ENCODE results near the gene ZNF626. TPM values are rescaled to one million over a fixed set of nuclear protein-coding genes. Genes with fewer than 3 reads are reported as not detected.
"Not testable (repeated sequence)": the region's sequence is repeated elsewhere in the genome, so short reads cannot be mapped to it uniquely, and the experiment has no call there.

ZNF626 gene
- total RNA-seq, result 10 to 100 TPM; 15.0 to 16.4 TPM
- polyA plus RNA-seq, result 1 to 10 TPM; 4.5 to 9.6 TPM
- long read RNA-seq, donor 1, partial matches to known transcripts, result 0 of 5 reads
- long read RNA-seq, donor 1, other reads (novel, unspliced or antisense), result 3 of 5 reads
- long read RNA-seq, donor 2, partial matches to known transcripts, result 0 of 8 reads
- long read RNA-seq, donor 2, other reads (novel, unspliced or antisense), result 7 of 8 reads

- peak within 1 kb of the TSS; percentile 14 to 97 for H3K4me3 ChIP-seq (ENCODE audit: low read length in 2 of 2)
- peak; percentile 97 for ATAC-seq (ENCODE audit: low FRiP score)
- no peaks in the 10 kb centered on the region for H3K27me3 ChIP-seq (ENCODE audit: control insufficient read depth in 1 of 2, insufficient read depth in 2 of 2, low read length in 1 of 2)
- intact Hi-C loops (cut with DNase I), result loop anchor here (5.0 to 10.0 kb wide), 4 partner anchors 96 to 236 kb away; partner anchors contain the start of genes ZNF66 (in 2 of the 2) and ZNF737 (in 2 of the 2)
- H3K4me1 ChIP-seq (ENCODE audit: control insufficient read depth in 1 of 2, insufficient read depth in 2 of 2, low read length in 2 of 2), result no peaks in the 10 kb centered on the region
- peaks cover 8% of the 10 kb centered on the region for H3K9me3 ChIP-seq (ENCODE audit: control insufficient read depth, low read length)
- DNase-seq, result peak; percentile 96 to 97
- WGBS, 2 donors, result 0 to 1% methylated on average over 24 to 25 of the region's 25 CpGs
- peaks cover 3 to 6% of the 10 kb centered on the region in 2 donors for H3K36me3 ChIP-seq (ENCODE audit: control insufficient read depth in 1 of 2, insufficient read depth in 2 of 2, low read length in 1 of 2)
- H3K27ac ChIP-seq (ENCODE audit: low read depth in 1 of 2, low read length in 2 of 2), result peak within 1 kb of the TSS; percentile 55 to 67
Observed at GRCh38 chr19:20661150-20661819, at the start of gene ZNF626. ZNF626 (minus strand) TSS chr19:20661571; CDS start chr19:20661446, 125 bp downstream.

- peaks cover 0 to 2% of the 10 kb centered on the region in 2 donors for H3K27me3 ChIP-seq (ENCODE audit: control insufficient read depth in 1 of 2, insufficient read depth in 2 of 2, low read length in 1 of 2)
- ATAC-seq (ENCODE audit: low FRiP score) (no peak), DNase-seq (no peak)
- H3K36me3 ChIP-seq (ENCODE audit: control insufficient read depth in 1 of 2, insufficient read depth in 2 of 2, low read length in 1 of 2), result no peaks in the 10 kb centered on the region
- no peak overlapping the region for H3K4me3 ChIP-seq (ENCODE audit: low read length in 2 of 2)
- intact Hi-C loops (cut with DNase I), result loop anchor here (10.0 kb wide), 3 partner anchors 104 to 244 kb away; partner anchors contain the start of genes ZNF737 (in 2 of the 2) and ZNF66 (in 1 of the 2)
- WGBS, 2 donors, result 86 to 88% methylated on average over 9 of the region's 9 CpGs
- no peak overlapping the region for H3K27ac ChIP-seq (ENCODE audit: low read depth in 1 of 2, low read length in 2 of 2)
- no peaks in the 10 kb centered on the region for H3K9me3 ChIP-seq (ENCODE audit: control insufficient read depth, low read length)
- no peaks in the 10 kb centered on the region for H3K4me1 ChIP-seq (ENCODE audit: control insufficient read depth in 1 of 2, insufficient read depth in 2 of 2, low read length in 2 of 2)
Observed at GRCh38 chr19:20669263-20669662, 7.9 kb upstream of the ZNF626 start.

DNA sequence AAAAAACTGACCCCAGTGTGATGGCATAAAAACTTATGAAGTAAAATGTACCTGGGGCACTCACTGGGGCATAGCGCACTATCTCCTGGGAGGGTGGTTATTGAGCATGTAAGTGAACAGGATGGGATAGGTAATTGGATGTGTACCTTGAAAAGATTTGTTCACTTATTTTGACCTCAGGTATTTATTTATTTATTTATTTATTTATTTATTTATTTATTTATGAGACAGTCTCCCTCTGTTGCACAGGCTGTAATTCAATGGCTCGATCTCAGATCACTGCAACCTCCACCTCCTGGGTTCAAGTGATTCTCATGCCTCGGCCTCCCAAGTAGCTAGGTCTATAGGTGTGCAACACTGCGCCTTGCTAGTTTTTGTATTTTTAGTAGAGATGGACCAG is 5.9 kb upstream of the ZNF626 start:
- Histone ChIP-seq H3K4me3 (ENCODE audit: low read length in 2 of 2) (no peak overlapping the region), H3K27ac (ENCODE audit: low read depth in 1 of 2, low read length in 2 of 2) (no peak overlapping the region), H3K36me3 (ENCODE audit: control insufficient read depth in 1 of 2, insufficient read depth in 2 of 2, low read length in 1 of 2) (no peaks in the 10 kb centered on the region), H3K9me3 (ENCODE audit: control insufficient read depth, low read length) (no peaks in the 10 kb centered on the region), H3K4me1 (ENCODE audit: control insufficient read depth in 1 of 2, insufficient read depth in 2 of 2, low read length in 2 of 2) (no peaks in the 10 kb centered on the region), H3K27me3 (ENCODE audit: control insufficient read depth in 1 of 2, insufficient read depth in 2 of 2, low read length in 1 of 2) (peaks cover 0 to 2% of the 10 kb centered on the region in 2 donors)
- ATAC-seq (ENCODE audit: low FRiP score) (no peak), DNase-seq (no peak)
- WGBS, 2 donors, result 98 to 100% methylated on average over 4 of the region's 4 CpGs
- intact Hi-C loops (cut with DNase I), result loop anchor here (10.0 kb wide), 3 partner anchors 102 to 242 kb away; partner anchors contain the start of genes ZNF737 (in 2 of the 2) and ZNF66 (in 1 of the 2)

DNA sequence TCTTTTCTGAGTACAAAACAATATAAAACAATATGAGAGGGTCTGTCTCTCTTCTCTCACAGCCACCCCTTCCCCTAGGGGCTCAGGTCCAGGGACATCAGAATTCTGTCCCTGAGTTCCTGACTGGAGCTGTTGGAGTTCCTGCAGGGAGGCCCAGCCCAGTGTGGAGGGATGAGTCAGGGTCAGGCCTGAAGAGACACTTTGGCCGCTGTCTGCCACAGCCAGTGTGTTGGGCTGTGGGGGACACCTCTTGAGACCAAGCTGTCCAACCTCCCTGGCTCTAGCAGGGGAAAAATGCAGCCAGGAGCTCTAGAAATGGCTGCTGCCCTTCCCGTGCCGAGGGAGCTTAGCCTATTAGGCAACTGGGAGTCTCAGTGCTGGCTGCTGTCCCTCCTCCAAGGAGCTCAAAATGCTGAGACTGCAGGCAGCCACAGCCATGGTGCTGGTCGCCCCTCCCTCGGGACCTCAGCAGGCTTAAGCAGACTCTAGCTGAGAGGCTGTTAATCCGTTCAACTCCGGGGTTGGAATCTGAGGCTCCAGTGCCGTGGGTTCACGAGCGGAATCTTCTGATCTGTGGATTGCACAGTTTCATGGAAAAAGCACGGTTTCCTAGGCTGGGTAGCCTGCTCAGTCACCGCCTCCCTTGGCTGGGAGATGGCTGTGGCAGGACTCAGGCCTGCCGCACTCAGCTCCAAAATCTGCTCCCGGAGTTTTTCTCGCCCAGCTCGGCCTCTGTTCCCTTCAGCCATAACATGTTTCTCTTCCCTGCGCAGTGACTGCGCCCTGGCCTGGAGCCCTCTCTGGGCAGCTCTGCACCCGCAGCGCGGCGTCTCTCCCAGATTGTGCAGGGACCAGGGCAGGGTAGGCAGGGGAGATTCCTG is 3.8 kb upstream of the ZNF626 start:
- Histone ChIP-seq H3K4me1 (ENCODE audit: control insufficient read depth in 1 of 2, insufficient read depth in 2 of 2, low read length in 2 of 2) (no peaks in the 10 kb centered on the region), H3K27me3 (ENCODE audit: control insufficient read depth in 1 of 2, insufficient read depth in 2 of 2, low read length in 1 of 2) (no peaks in the 10 kb centered on the region), H3K36me3 (ENCODE audit: control insufficient read depth in 1 of 2, insufficient read depth in 2 of 2, low read length in 1 of 2) (no peaks in the 10 kb centered on the region), H3K27ac (ENCODE audit: low read depth in 1 of 2, low read length in 2 of 2) (peak overlapping the region; percentile 20 to 46), H3K4me3 (ENCODE audit: low read length in 2 of 2) (no peak overlapping the region), H3K9me3 (ENCODE audit: control insufficient read depth, low read length) (no peaks in the 10 kb centered on the region)
- intact Hi-C loops (cut with DNase I), result loop anchor here (5.0 to 10.0 kb wide), 4 partner anchors 100 to 240 kb away; partner anchors contain the start of genes ZNF66 (in 2 of the 2) and ZNF737 (in 2 of the 2)
- ATAC-seq (ENCODE audit: low FRiP score) (peak; percentile 47), DNase-seq (peak; percentile 50 to 76)
- 24 to 39% methylated on average over 22 of the region's 22 CpGs for WGBS, 2 donors

DNA sequence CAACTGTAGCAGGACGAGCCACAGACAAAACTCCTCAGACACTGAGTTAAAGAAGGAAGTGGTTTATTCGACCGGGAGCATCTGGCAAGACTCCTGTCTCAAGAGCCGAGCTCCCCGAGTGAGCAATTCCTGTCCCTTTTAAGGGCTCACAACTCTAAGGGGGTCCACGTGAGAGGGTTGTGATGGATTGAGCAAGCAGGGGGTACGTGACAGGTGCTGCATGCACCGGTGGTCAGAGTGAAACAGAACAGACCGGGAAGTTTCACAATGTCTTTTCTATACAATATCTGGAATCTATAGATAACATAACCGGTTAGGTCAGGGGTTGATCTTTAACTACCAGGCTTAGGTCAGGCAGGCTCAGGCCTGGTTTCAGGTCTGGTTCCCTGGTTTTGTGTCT is 3.1 kb upstream of the ZNF626 start:
- H3K27me3 ChIP-seq (ENCODE audit: control insufficient read depth in 1 of 2, insufficient read depth in 2 of 2, low read length in 1 of 2); H3K36me3 ChIP-seq (ENCODE audit: control insufficient read depth in 1 of 2, insufficient read depth in 2 of 2, low read length in 1 of 2); ATAC-seq (ENCODE audit: low FRiP score); H3K4me3 ChIP-seq (ENCODE audit: low read length in 2 of 2); DNase-seq; H3K27ac ChIP-seq (ENCODE audit: low read depth in 1 of 2, low read length in 2 of 2); H3K9me3 ChIP-seq (ENCODE audit: control insufficient read depth, low read length); H3K4me1 ChIP-seq (ENCODE audit: control insufficient read depth in 1 of 2, insufficient read depth in 2 of 2, low read length in 2 of 2): not testable (repeated sequence)
- intact Hi-C loops (cut with DNase I), result loop anchor here (5.0 to 10.0 kb wide), 4 partner anchors 100 to 240 kb away; partner anchors contain the start of genes ZNF66 (in 2 of the 2) and ZNF737 (in 2 of the 2)
- 78% methylated on average over 10 of the region's 10 CpGs for WGBS, 2 donors

DNA sequence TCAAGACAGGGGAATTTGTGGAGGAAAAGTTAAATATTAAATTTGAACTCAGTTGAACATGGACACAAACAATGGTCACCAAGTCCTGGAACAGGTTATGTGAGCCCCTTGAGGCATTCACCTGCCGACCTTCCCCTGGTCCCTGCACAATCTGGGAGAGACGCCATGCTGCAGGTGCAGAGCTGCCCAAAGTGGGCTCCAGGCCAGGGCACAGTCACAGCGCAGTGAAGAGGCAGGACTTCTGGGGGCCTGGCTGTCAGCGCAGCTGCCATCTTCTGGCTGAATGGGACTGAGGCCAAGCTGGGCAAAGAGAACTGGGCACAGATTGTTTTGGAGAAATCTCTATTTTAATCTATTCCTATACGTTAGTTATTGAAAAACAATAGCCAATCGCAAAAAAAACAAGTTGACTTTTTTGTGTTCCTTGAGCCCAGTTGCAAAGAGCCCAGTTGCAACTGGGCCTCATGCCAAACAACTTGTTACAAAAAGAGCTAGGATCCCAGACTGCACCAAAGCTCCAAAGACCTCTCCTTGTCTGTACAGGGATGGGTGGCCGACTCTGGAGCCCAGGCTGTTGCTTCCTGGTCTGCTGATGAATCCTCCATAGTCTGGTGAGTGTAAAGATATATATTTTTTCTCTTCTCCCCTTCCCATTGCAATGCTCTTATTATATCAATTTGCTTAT is 1.2 kb upstream of the ZNF626 start:
- Histone ChIP-seq H3K4me1 (ENCODE audit: control insufficient read depth in 1 of 2, insufficient read depth in 2 of 2, low read length in 2 of 2) (no peaks in the 10 kb centered on the region), H3K9me3 (ENCODE audit: control insufficient read depth, low read length) (peaks cover 7% of the 10 kb centered on the region), H3K27me3 (ENCODE audit: control insufficient read depth in 1 of 2, insufficient read depth in 2 of 2, low read length in 1 of 2) (no peaks in the 10 kb centered on the region), H3K27ac (ENCODE audit: low read depth in 1 of 2, low read length in 2 of 2) (no peak overlapping the region), H3K4me3 (ENCODE audit: low read length in 2 of 2) (no peak overlapping the region), H3K36me3 (ENCODE audit: control insufficient read depth in 1 of 2, insufficient read depth in 2 of 2, low read length in 1 of 2) (peaks cover 0 to 4% of the 10 kb centered on the region in 2 donors)
- DNase-seq (no peak), ATAC-seq (ENCODE audit: low FRiP score) (no peak)
- intact Hi-C loops (cut with DNase I), result loop anchor here (5.0 to 10.0 kb wide), 4 partner anchors 98 to 238 kb away; partner anchors contain the start of genes ZNF66 (in 2 of the 2) and ZNF737 (in 2 of the 2)
- WGBS, 2 donors, result 92 to 93% methylated on average over 7 of the region's 7 CpGs

GRCh38 chr19:20660473-20661140 is 764 bp downstream of the ZNF626 start:
- Histone ChIP-seq H3K4me3 (ENCODE audit: low read length in 2 of 2) (peak overlapping the region; percentile 14 to 97), H3K27me3 (ENCODE audit: control insufficient read depth in 1 of 2, insufficient read depth in 2 of 2, low read length in 1 of 2) (no peaks in the 10 kb centered on the region), H3K4me1 (ENCODE audit: control insufficient read depth in 1 of 2, insufficient read depth in 2 of 2, low read length in 2 of 2) (no peaks in the 10 kb centered on the region), H3K36me3 (ENCODE audit: control insufficient read depth in 1 of 2, insufficient read depth in 2 of 2, low read length in 1 of 2) (peaks cover 3 to 6% of the 10 kb centered on the region in 2 donors), H3K9me3 (ENCODE audit: control insufficient read depth, low read length) (peaks cover 8% of the 10 kb centered on the region), H3K27ac (ENCODE audit: low read depth in 1 of 2, low read length in 2 of 2) (peak overlapping the region in 1 of 2 donors; percentile 67)
- ATAC-seq (ENCODE audit: low FRiP score) (peak; percentile 20), DNase-seq (peak in 1 of 2 donors; percentile 51)
- intact Hi-C loops (cut with DNase I), result loop anchor here (5.0 to 10.0 kb wide), 4 partner anchors 96 to 236 kb away; partner anchors contain the start of genes ZNF66 (in 2 of the 2) and ZNF737 (in 2 of the 2)
- 7 to 14% methylated on average over 29 of the region's 29 CpGs for WGBS, 2 donors

All from aorta (tissue), 5 donors.